Fibroblast of the aortic adventitia (primary cell): ENCODE results near the gene NHSL2. TPM values are rescaled to one million over a fixed set of nuclear protein-coding genes. Genes with fewer than 3 reads are reported as not detected.
A peak's percentile ranks its signal among the peaks of the same experiment; 100 is the strongest.

Experiments used
- DNase-seq: peaks from one replicate; pipeline ENCODE4 v3.0.0-alpha.2; 2010; ENCODE audit warnings: low read depth
- H3K4me3 ChIP-seq: 2 replicates; pipeline ENCODE4 v1.5.1; 2011; ENCODE audit warnings: low read depth, mild to moderate bottlenecking, control low read depth, low read length, moderate library complexity
- total RNA-seq: library from RNA; depleted of rRNA; stranded (reverse); fragments of >200 nt; gene quantifications from 2 replicates; pipeline ENCODE4 v1.2.3, GENCODE V29; 2012; ENCODE audit warnings: low replicate concordance
- TF ChIP-seq, protein P1 (sequence below): IDR thresholded peaks from 2 replicates; pipeline ENCODE4 v1.5.1; 2011; ENCODE audit warnings: mild to moderate bottlenecking, low read length, control low read depth, inconsistent platforms; ENCODE audit not compliant: insufficient read depth

Gene NHSL2
- total RNA-seq, 1 donor: 6.8 TPM

DNA sequence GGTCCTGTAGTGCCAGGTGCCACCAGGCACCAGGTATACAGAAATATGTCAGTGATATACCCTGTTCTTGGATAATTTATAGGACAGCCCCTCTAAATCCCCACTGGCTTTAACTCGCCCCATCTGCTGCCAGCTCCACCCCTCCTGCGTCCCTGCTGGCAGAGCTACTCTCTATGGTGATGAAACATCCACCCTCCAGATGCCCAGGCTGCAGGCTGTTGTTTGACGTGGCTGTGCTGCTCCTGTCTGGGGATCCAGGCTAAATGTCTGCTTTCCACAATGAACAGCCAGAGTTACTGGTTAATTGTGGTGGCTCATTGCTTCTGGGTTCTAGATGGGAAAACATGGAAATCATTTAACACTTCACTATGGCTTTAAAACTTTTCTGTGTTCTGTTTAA lies 12.9 kb downstream of the NHSL2 start:
- H3K4me3 ChIP-seq: no peak overlapping the region
- TF ChIP-seq, protein P1, sequence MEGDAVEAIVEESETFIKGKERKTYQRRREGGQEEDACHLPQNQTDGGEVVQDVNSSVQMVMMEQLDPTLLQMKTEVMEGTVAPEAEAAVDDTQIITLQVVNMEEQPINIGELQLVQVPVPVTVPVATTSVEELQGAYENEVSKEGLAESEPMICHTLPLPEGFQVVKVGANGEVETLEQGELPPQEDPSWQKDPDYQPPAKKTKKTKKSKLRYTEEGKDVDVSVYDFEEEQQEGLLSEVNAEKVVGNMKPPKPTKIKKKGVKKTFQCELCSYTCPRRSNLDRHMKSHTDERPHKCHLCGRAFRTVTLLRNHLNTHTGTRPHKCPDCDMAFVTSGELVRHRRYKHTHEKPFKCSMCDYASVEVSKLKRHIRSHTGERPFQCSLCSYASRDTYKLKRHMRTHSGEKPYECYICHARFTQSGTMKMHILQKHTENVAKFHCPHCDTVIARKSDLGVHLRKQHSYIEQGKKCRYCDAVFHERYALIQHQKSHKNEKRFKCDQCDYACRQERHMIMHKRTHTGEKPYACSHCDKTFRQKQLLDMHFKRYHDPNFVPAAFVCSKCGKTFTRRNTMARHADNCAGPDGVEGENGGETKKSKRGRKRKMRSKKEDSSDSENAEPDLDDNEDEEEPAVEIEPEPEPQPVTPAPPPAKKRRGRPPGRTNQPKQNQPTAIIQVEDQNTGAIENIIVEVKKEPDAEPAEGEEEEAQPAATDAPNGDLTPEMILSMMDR: no peak
- DNase-seq: peak; percentile 16

DNA sequence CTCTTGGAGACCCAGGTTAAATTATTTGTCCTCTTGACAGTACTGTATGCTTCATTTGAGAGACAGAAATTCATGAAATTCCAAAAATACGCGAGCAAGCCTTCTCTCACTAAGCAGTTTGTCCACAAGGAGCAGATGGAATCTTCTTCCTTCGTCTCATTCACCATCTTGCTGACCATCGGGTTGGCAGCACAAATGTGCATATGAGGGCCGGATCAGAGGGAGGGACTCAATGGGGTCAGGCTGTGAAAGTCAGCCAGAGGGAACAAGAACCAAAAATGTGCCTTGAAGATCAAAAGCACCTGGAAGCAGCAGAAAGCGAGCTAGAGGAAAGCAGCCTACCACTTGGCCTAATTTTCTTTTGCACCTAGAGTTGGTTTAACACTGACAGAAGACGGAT lies 16.4 kb downstream of the NHSL2 start:
- H3K4me3 ChIP-seq: no peak overlapping the region
- no peak for DNase-seq
- TF ChIP-seq, protein P1: no peak

DNA sequence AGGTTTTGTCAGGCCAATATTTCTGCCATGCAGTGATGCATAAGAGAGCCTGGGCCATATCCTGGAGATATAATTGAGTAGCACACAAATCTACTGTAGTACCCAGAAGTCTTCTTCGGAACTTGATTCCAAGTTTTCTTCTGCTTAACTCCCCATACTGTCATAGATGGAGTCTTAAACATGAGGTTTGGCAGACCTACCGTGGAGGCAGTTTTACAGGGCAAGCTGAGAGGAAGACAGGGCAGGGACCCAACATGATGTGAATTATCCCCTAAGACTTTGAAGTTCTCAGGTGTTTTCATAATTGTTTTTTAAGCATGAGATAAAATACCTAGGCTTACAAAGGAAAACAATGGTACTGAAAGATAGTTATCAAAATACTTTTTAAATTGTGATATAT lies 18.2 kb downstream of the NHSL2 start:
- DNase-seq: no peak
- TF ChIP-seq, protein P1: no peak
- H3K4me3 ChIP-seq: no peak overlapping the region

DNA sequence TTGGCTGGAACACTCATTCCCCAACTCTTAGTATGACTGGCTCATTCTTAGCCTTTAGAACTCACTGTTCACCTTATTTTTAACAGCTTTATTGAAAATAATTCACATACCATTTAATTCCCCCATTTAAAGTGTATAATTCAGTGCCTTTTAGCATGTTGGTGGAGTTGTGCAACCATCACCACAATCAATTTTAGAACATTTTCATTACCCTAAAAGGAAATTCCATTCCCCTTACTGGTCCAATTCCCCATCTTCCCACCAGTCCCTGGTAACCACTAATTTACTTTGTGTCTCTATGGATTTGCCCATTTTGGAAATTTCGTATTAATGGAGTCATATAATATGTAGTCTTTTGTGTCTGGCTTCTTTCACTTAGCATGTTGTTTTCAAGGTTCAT lies 19.7 kb downstream of the NHSL2 start:
- TF ChIP-seq, protein P1: no peak
- DNase-seq: peak; percentile 40
- H3K4me3 ChIP-seq: no peak overlapping the region

DNA sequence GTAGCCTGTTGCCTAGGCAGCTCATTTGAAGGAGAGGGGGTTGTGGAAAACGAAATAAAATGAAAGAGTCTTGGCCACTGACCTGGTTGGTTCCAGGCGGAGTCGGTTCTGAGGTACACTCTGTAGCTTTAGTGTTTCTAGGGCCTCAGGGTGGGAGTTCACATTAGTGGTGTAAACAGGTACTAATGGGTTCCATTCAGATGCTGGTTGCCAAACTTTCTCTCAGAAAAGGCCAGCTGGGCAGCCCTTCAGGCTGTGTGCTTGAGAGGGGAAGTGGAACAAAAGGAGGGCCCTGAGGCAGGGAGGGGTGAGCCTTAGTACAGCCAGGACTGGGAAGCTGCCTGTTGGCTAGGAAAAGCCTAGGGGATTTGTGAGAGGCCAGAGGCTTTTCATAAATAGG lies 24.8 kb downstream of the NHSL2 start:
- no peak overlapping the region for H3K4me3 ChIP-seq
- TF ChIP-seq, protein P1: no peak
- no peak for DNase-seq

DNA sequence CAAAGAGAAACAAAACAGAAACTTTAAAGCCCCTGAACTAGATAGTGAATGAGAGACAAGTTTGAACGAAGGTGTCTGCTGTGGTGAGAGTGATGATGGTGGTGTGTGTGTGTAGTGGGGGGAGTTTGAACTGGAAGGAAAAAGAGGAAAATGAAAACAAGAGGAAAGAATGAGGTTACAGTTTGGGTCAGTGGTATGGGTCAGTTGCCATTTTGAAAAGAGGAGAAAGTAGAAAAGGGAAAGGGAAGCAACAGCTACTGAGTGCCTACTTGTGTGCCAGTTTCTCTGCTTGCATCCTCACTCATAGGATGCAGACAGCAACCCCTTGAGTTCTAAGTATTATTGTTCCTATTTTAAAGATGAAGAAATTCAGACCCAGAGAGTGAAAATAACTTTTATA lies 26.0 kb downstream of the NHSL2 start:
- H3K4me3 ChIP-seq: no peak overlapping the region
- TF ChIP-seq, protein P1: no peak
- no peak for DNase-seq

DNA sequence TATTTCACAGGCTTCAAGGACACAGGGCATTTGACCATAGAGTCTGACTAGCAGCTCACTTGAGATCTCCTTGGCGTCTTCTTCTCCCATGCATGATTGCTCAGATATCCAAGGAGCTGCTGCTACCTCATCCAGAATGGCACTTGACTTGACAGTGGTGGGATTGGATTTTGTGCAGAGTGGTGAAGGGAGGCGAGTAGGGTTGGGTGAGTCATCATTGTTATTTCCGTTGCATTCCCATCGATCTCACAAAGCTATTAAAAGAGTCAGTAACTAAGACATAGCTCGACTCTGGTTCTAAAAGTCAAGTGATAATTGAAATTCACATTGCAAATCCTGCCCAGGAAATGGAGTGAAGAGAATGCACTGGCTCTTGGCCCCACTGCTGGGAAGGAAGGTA lies 27.7 kb downstream of the NHSL2 start:
- DNase-seq: no peak
- no peak overlapping the region for H3K4me3 ChIP-seq
- TF ChIP-seq, protein P1: no peak
